Activated T-cell treated with anti-CD3 and anti-CD28 coated beads for 24 hours (primary cell): Measurements from ENCODE around the gene GALNTL6.

Experiments
- DNase-seq: peaks from one replicate; pipeline ENCODE4 v3.0.0-alpha.2; 2020; ENCODE audit warnings: low read depth

Gene GALNTL6

GRCh38 chr4:172007889-172008288 is 194.7 kb downstream of the GALNTL6 start:
- DNase-seq = no peak

- no peak for DNase-seq
Observed at GRCh38 chr4:172009446-172010230, 196.4 kb downstream of the GALNTL6 start.

- no peak for DNase-seq
Observed at GRCh38 chr4:172011196-172011595, 198.0 kb downstream of the GALNTL6 start.

GRCh38 chr4:172018358-172018757 is 205.2 kb downstream of the GALNTL6 start:
- no peak for DNase-seq

GRCh38 chr4:172035562-172035961 is 222.4 kb downstream of the GALNTL6 start:
- no peak for DNase-seq

GRCh38 chr4:172040766-172041165 is 227.6 kb downstream of the GALNTL6 start:
- DNase-seq = no peak

GRCh38 chr4:172042714-172043114 is 229.5 kb downstream of the GALNTL6 start:
- no peak for DNase-seq

- no peak for DNase-seq
Observed at GRCh38 chr4:172045981-172046380, 232.8 kb downstream of the GALNTL6 start.

- DNase-seq = no peak
Observed at GRCh38 chr4:172048666-172049065, 235.5 kb downstream of the GALNTL6 start.

GRCh38 chr4:172050911-172051310 is 237.7 kb downstream of the GALNTL6 start:
- no peak for DNase-seq

GRCh38 chr4:172055046-172055445 is 241.8 kb downstream of the GALNTL6 start:
- no peak for DNase-seq

- DNase-seq = no peak
Observed at GRCh38 chr4:172055498-172055897, 242.3 kb downstream of the GALNTL6 start.

- DNase-seq = no peak
Observed at GRCh38 chr4:172061204-172061603, 248.0 kb downstream of the GALNTL6 start.

- no peak for DNase-seq
Observed at GRCh38 chr4:172068506-172068905, 255.3 kb downstream of the GALNTL6 start.

GRCh38 chr4:172073590-172073989 is 260.4 kb downstream of the GALNTL6 start:
- DNase-seq = no peak

GRCh38 chr4:172083272-172083671 is 270.1 kb downstream of the GALNTL6 start:
- DNase-seq = no peak

- DNase-seq = no peak
Observed at GRCh38 chr4:172088556-172088955, 275.4 kb downstream of the GALNTL6 start.

GRCh38 chr4:172095161-172095560 is 282.0 kb downstream of the GALNTL6 start:
- DNase-seq = no peak

- no peak for DNase-seq
Observed at GRCh38 chr4:172096786-172097185, 283.6 kb downstream of the GALNTL6 start.

- DNase-seq = no peak
Observed at GRCh38 chr4:172099376-172099775, 286.2 kb downstream of the GALNTL6 start.

GRCh38 chr4:172103456-172103855 is 290.3 kb downstream of the GALNTL6 start:
- no peak for DNase-seq

- no peak for DNase-seq
Observed at GRCh38 chr4:172104539-172104938, 291.3 kb downstream of the GALNTL6 start.

GRCh38 chr4:172105918-172106317 is 292.7 kb downstream of the GALNTL6 start:
- DNase-seq = no peak

- no peak for DNase-seq
Observed at GRCh38 chr4:172109466-172109865, 296.3 kb downstream of the GALNTL6 start.
